Activated naive CD8-positive, alpha-beta T cell treated with anti-CD3 and anti-CD28 coated beads, Interleukin-2, amount 10 ng/mL, durations not matched to agents 7 days and 5 days (primary cell): ENCODE results near the gene VPS11. TPM values are rescaled to one million over a fixed set of nuclear protein-coding genes. Genes with fewer than 3 reads are reported as not detected.

Source experiments
- ATAC-seq: fragments of 150-1000 bp; cut with Tn5 transposase; one replicate; pipeline ENCODE4 v1.10.0; 2021; ENCODE audit warnings: low read depth, moderate library complexity
- POLR2A ChIA-PET: fragments of 350-600 bp; sonication (Branson Sonifier 250); formaldehyde crosslinking; loops from one replicate; lab custom pipeline; 2021; ENCODE audit warnings: antibody characterized with exemption; lab: Charles Lee
- DNase-seq: peaks from one replicate; pipeline ENCODE4 v3.0.0; 2021
- H3K27ac Mint-ChIP-seq: one replicate; pipeline ENCODE4 v1.8.0; 2022; ENCODE audit warnings: mild to moderate bottlenecking, mixed read lengths
- H3K27me3 Mint-ChIP-seq: one replicate; pipeline ENCODE4 v1.8.0; 2022; ENCODE audit warnings: mild to moderate bottlenecking, moderate library complexity, mixed read lengths
- H3K36me3 Mint-ChIP-seq: one replicate; pipeline ENCODE4 v1.8.0; 2021; ENCODE audit warnings: mild to moderate bottlenecking, mixed read lengths
- H3K4me1 Mint-ChIP-seq: one replicate; pipeline ENCODE4 v1.8.0; 2021; ENCODE audit warnings: mixed read lengths
- H3K4me3 Mint-ChIP-seq: one replicate; pipeline ENCODE4 v1.8.0; 2022; ENCODE audit warnings: mild to moderate bottlenecking, moderate library complexity, mixed read lengths
- H3K9me3 Mint-ChIP-seq: one replicate; pipeline ENCODE4 v1.8.0; 2021; ENCODE audit warnings: mixed read lengths
- total RNA-seq, 2 experiments: library from RNA; stranded (reverse); gene quantifications; one replicate each; pipeline ENCODE4 v1.2.3, GENCODE V29; 2021

VPS11 gene
- 10 to 100 TPM; 41.2 to 46.2 TPM for total RNA-seq

- peak within 1 kb of the TSS; percentile 92 for H3K4me3 Mint-ChIP-seq
- ATAC-seq (peak; percentile 99), DNase-seq (peak; percentile 98)
- H3K27ac Mint-ChIP-seq, result peak within 1 kb of the TSS; percentile 96
- H3K36me3 Mint-ChIP-seq, result peaks cover 5% of the 10 kb centered on the region
- no peaks in the 10 kb centered on the region for H3K27me3 Mint-ChIP-seq
- no peaks in the 10 kb centered on the region for H3K9me3 Mint-ChIP-seq
- peaks cover 30% of the 10 kb centered on the region for H3K4me1 Mint-ChIP-seq
- POLR2A ChIA-PET, result interaction anchor here (0.6 to 2.4 kb wide), 26 partner anchors 11 to 708 kb away, joined by 3 to 44 read pairs (median 6); partner anchors contain the start of genes C2CD2L, CBL, DPAGT1 and HINFP
Measured at GRCh38 chr11:119067371-119068222, at the start of gene VPS11. Gene VPS11, plus strand, starts transcription at chr11:119067818. Its CDS starts 6 bp downstream, at chr11:119067824.

DNA sequence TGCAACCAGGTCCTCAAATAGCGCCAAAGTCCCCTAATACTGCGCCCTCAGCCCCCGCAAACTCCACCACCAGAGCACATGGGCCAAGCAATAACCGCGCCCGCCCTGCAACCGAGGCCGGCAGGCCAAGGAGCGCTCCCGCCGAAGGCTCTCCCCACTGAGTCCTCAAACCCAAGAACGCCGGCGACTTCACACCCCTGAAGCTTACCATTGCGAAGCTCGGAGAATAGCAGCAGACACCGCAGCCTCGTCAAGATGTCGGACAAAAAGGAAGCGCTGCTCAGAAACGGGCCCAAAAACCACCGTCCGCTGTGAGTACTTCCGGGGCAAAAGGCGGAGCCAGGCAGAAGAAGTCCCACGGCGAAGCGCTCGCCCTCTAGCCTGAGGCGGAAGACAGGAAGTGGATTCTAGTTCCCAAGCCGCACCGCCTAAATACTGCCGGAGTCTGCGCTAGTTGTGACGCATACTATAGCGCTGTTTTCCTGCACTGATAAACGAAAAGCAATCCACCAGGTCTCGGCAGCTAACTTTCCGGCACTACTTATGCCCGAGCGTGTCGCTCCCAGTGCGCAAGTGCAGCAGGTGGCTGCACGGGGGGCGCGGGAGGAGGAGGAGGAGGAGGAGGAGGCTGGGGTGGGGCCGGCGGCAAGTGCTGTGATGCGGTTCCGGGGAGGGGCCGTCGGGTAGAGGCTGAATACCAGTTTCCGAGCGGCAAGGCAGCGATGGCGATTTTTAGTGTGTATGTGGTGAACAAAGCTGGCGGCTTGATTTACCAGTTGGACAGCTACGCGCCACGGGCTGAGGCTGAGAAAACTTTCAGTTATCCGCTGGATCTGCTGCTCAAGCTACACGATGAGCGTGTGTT, 49.3 kb upstream of the VPS11 start, which contains the start of the genes RPS25 and TRAPPC4:
TSS of gene RPS25 (minus strand) at position 270 of the 865 bp plus-strand sequence. CDS start at position 211, 59 bp downstream.
TSS of gene TRAPPC4 (plus strand) at position 693 of the 865 bp plus-strand sequence. CDS start at position 723, 30 bp downstream.
- peak within 1 kb of the TSS; percentile 100 for H3K27ac Mint-ChIP-seq
- DNase-seq (peak; percentile 91), ATAC-seq (peak; percentile 92)
- no peaks in the 10 kb centered on the region for H3K27me3 Mint-ChIP-seq
- POLR2A ChIA-PET, result interaction anchor here (0.5 to 3.9 kb wide), 23 partner anchors 8 to 582 kb away, joined by 3 to 34 read pairs (median 4); partner anchors contain the start of genes CBL, CENATAC, DDX6 and DPAGT1
- H3K9me3 Mint-ChIP-seq, result no peaks in the 10 kb centered on the region
- peak within 1 kb of the TSS; percentile 99 for H3K4me3 Mint-ChIP-seq
- H3K4me1 Mint-ChIP-seq, result peaks cover 26% of the 10 kb centered on the region
- peaks cover 39% of the 10 kb centered on the region for H3K36me3 Mint-ChIP-seq

GRCh38 chr11:119019996-119020395, 47.6 kb upstream of the VPS11 start:
- H3K36me3 Mint-ChIP-seq, result peaks cover 36% of the 10 kb centered on the region
- no peaks in the 10 kb centered on the region for H3K9me3 Mint-ChIP-seq
- peak overlapping the region; percentile 100 for H3K27ac Mint-ChIP-seq
- no peaks in the 10 kb centered on the region for H3K27me3 Mint-ChIP-seq
- DNase-seq (no peak), ATAC-seq (no peak)
- H3K4me1 Mint-ChIP-seq, result peaks cover 38% of the 10 kb centered on the region
- POLR2A ChIA-PET, result interaction anchor here (1.8 to 3.9 kb wide), 3 partner anchors 23 to 228 kb away, joined by 4 to 34 read pairs (median 9); partner anchors contain the start of genes CENATAC and HYOU1
- H3K4me3 Mint-ChIP-seq, result peak overlapping the region; percentile 99

- POLR2A ChIA-PET, result interaction anchor here (0.6 kb wide), 1 partner anchor 62 kb away, joined by 3 read pairs; no protein-coding TSS in a partner anchor
- peaks cover 33% of the 10 kb centered on the region for H3K36me3 Mint-ChIP-seq
- ATAC-seq (no peak), DNase-seq (no peak)
- peaks cover 31% of the 10 kb centered on the region for H3K4me1 Mint-ChIP-seq
- H3K4me3 Mint-ChIP-seq, result no peak overlapping the region
- H3K9me3 Mint-ChIP-seq, result no peaks in the 10 kb centered on the region
- no peak overlapping the region for H3K27ac Mint-ChIP-seq
- no peaks in the 10 kb centered on the region for H3K27me3 Mint-ChIP-seq
Measured at GRCh38 chr11:119021631-119022030, 46.0 kb upstream of the VPS11 start.

DNA sequence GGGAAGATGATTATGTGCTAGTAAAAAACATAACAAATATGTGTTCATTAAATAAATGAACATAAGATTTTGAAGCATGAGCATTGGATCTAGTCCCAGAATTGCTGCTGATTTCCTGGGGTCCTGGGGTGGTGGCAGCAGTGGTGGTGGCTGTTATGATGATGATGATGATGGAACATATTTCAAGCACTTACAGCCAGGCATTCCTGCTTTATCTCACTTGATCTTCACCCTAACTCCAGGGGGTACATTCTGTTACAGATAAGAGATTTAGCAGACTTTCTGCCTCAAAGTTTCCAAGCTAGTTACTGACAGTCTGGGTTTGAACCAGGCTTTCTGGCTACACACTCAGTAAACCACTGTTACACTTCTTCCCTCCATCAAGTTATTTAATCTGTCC, 43.9 kb upstream of the VPS11 start:
- Mint-ChIP-seq H3K27ac (peak overlapping the region; percentile 44), H3K4me1 (peaks cover 35% of the 10 kb centered on the region), H3K4me3 (no peak overlapping the region), H3K36me3 (peaks cover 27% of the 10 kb centered on the region), H3K27me3 (no peaks in the 10 kb centered on the region), H3K9me3 (no peaks in the 10 kb centered on the region)
- DNase-seq, result no peak
- POLR2A ChIA-PET, result interaction anchor here (1.2 to 1.9 kb wide), 2 partner anchors 8 to 44 kb away, joined by 4 read pairs; partner anchors contain the start of gene VPS11
- ATAC-seq, result no peak

DNA sequence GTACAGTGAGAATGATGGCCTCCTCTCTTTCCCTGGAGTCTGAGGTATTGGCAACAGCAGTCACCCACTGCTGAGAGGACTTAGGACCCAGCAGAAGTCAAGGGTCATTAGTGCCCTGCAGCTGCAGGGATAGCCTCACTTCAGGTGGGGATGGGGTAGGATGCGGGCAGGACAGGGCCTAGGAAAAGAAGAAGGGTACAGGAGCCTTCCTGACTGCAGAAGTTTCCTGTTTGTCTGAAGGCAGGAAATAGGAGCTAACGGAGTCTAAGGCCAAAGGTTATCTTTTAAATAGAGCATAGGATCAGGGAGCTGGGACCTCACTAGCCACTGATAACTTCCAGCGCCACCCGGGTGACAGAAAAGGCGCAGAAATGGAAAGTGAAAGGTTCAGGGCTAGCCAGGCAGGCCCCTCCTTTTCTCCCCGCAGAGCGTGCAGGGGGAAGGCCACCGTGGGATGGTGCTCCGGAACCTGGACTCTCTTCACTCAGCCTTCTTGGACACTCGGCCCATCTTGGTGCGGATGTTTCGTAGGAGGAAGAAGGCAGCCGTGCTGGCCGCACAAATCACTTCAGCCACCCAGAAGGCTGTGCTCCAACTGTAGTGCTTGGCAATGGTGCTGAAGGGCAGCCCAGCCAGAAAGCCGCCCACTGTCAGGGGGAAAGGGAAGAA, 43.1 kb upstream of the VPS11 start:
- H3K27me3 Mint-ChIP-seq, result no peaks in the 10 kb centered on the region
- H3K9me3 Mint-ChIP-seq, result no peaks in the 10 kb centered on the region
- DNase-seq (no peak), ATAC-seq (no peak)
- H3K4me1 Mint-ChIP-seq, result peaks cover 40% of the 10 kb centered on the region
- peak overlapping the region; percentile 80 for H3K27ac Mint-ChIP-seq
- no peak overlapping the region for H3K4me3 Mint-ChIP-seq
- POLR2A ChIA-PET, result interaction anchor here (1.9 kb wide), 1 partner anchor 9 kb away, joined by 4 read pairs; no protein-coding TSS in a partner anchor
- H3K36me3 Mint-ChIP-seq, result peaks cover 28% of the 10 kb centered on the region

DNA sequence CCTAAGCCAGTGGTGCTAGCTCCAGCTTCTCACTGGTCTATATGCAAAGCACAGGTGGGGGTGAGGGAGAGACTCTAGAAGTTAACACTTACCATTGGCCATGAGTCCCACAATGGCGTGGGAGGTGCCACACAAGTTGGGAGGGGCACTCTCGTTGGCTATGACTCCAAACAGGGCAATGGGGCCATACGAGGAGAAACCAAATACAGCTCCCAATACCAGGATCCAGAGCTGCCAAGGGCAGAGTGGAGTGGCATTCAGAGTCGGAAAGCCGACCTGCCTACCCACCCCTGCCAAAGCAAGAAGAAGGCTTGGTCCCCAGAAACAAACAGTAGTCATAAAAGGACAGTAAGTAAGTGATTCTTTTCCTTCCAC, 42.5 kb upstream of the VPS11 start:
- Mint-ChIP-seq H3K9me3 (no peaks in the 10 kb centered on the region), H3K4me1 (peaks cover 39% of the 10 kb centered on the region), H3K27me3 (no peaks in the 10 kb centered on the region), H3K36me3 (peaks cover 26% of the 10 kb centered on the region), H3K4me3 (no peak overlapping the region), H3K27ac (no peak overlapping the region)
- ATAC-seq (no peak), DNase-seq (no peak)
- POLR2A ChIA-PET, result interaction anchor here (1.9 kb wide), 1 partner anchor 10 kb away, joined by 4 read pairs; no protein-coding TSS in a partner anchor

DNA sequence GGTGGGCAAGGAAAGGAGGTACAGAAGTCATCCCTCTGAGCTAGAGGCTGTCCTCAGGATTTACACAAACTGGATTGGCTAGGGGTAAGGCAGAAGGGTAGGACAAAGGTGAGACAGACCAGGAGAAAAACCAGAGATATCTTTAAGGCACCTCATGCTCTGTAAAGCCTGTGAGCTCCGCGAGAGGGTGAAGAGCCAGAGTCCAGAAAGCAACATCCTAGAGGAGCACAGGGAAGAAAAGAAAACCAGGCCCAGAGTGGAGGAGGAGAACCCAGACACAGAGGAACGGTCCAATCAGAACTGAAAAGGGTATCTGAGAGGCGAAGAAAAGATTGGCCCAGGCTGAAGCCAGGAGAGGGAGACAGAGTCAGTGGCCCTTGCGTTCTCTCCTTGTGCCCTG, 42.1 kb upstream of the VPS11 start:
- peaks cover 25% of the 10 kb centered on the region for H3K36me3 Mint-ChIP-seq
- H3K27ac Mint-ChIP-seq, result no peak overlapping the region

GRCh38 chr11:119025978-119026766, 41.4 kb upstream of the VPS11 start:
- DNase-seq, result no peak
- H3K4me1 Mint-ChIP-seq, result peaks cover 38% of the 10 kb centered on the region
- H3K4me3 Mint-ChIP-seq, result no peak overlapping the region
- H3K27me3 Mint-ChIP-seq, result no peaks in the 10 kb centered on the region
- peaks cover 25% of the 10 kb centered on the region for H3K36me3 Mint-ChIP-seq
- no peaks in the 10 kb centered on the region for H3K9me3 Mint-ChIP-seq
- no peak for ATAC-seq
- no peak overlapping the region for H3K27ac Mint-ChIP-seq
- POLR2A ChIA-PET, result interaction anchor here (1.6 kb wide), 1 partner anchor 8 kb away, joined by 4 read pairs; the partner anchor contains the start of gene RPS25

More for the DNA sequence above, 42.1 kb upstream of the VPS11 start:
- Mint-ChIP-seq H3K4me3 (no peak overlapping the region), H3K9me3 (no peaks in the 10 kb centered on the region), H3K4me1 (peaks cover 38% of the 10 kb centered on the region), H3K27me3 (no peaks in the 10 kb centered on the region)
- DNase-seq, result no peak
- ATAC-seq, result no peak
- POLR2A ChIA-PET, result interaction anchor here (1.9 kb wide), 1 partner anchor 10 kb away, joined by 4 read pairs; no protein-coding TSS in a partner anchor

DNA sequence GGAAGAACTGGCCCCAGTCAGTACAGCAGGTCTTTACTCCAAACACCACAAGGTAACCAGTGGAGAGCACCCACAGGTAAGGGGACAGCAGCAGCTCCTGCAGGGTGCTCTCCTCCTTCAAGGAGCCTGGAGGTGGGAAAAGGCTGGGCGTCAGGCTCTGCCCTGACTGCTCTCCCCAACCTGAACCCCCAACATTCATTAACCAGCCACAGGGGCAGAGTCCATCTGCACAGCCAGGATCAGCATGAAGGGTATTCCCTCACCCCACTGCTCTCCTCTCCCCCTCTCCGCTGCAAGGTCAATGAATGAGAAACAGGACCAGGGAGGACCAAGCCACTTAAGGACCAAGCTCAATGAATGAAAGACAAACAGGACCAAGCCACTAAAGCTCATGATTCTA, 40.6 kb upstream of the VPS11 start:
- no peaks in the 10 kb centered on the region for H3K27me3 Mint-ChIP-seq
- H3K9me3 Mint-ChIP-seq, result no peaks in the 10 kb centered on the region
- POLR2A ChIA-PET, result interaction anchor here (1.6 kb wide), 1 partner anchor 9 kb away, joined by 4 read pairs; the partner anchor contains the start of gene RPS25
- H3K4me1 Mint-ChIP-seq, result peaks cover 34% of the 10 kb centered on the region
- peaks cover 22% of the 10 kb centered on the region for H3K36me3 Mint-ChIP-seq
- DNase-seq (no peak), ATAC-seq (no peak)
- H3K27ac Mint-ChIP-seq, result peak overlapping the region; percentile 57
- H3K4me3 Mint-ChIP-seq, result no peak overlapping the region

DNA sequence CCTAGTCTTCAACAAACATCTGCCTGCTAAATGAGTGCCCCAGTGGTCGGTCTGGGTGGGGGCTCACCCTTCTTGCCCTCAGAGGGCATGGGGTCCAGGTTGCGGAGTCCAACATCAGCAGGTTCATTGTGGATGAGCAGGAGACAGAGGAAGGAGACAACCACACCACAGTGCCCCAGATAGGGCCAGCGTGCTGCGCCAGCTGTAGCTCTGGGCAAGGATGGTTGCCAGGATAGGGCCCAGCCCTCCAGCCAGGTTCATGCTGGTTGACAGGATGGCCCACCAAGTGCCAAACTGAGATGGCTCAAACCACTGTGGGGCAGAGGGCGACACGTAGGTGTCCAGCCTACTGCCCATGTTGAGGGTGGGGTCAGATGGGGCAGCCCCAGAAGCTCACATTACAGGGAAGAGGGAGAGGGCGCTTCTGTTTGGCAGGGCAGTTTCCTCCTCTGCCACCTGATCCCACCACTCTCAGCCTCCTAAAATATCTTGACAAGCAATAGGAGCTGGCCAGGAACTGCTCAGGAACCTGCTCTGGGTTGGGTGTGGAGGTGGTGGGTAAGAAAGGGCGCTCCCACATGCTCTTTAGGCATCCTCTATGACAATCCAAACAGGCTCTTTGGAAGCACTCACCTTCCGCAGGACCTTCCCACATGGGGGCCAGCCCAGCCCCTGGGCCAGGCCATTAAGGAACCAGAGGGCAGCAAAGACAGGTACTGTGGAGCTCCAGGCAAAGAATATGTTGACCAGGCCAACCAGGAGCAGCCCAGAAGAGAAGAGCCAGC, 39.9 kb upstream of the VPS11 start:
- no peaks in the 10 kb centered on the region for H3K9me3 Mint-ChIP-seq
- H3K4me3 Mint-ChIP-seq, result no peak overlapping the region
- no peak for ATAC-seq
- H3K27ac Mint-ChIP-seq, result no peak overlapping the region
- H3K27me3 Mint-ChIP-seq, result no peaks in the 10 kb centered on the region
- POLR2A ChIA-PET, result interaction anchor here (0.6 kb wide), 1 partner anchor 25 kb away, joined by 5 read pairs; no protein-coding TSS in a partner anchor
- H3K36me3 Mint-ChIP-seq, result peaks cover 20% of the 10 kb centered on the region
- H3K4me1 Mint-ChIP-seq, result peaks cover 34% of the 10 kb centered on the region
- DNase-seq, result no peak
